ENCODE measurements around the gene POLR1G.
"Not testable (repeated sequence)": the region's sequence is repeated elsewhere in the genome, so short reads cannot be mapped to it uniquely, and the experiment has no call there.

The POLR1G gene

DNA sequence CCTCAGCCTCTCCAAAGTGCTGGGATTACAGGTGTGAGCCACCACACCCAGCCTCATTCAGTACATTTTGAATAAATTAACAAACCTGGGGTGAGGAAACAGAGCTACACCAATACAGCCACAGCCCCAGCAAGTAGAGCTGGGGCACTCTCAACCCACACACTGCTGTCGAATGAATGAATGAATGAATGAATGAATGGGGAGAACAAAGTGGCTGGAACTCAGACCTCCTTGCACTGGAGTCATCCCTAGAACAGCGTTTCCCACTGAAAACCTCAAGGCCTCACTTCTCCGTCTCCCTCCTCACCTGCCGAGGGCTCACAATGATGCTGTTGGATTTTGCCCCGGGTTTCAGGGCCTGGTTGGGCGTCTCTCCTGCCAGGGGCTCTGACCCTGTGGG is 14.4 kb downstream of the POLR1G start:
- no peak overlapping the region for H3K4me3 ChIP-seq (ENCODE audit: low read depth, low read length)
- in situ Hi-C loops (cut with HindIII; ENCODE audit: low sequenced_read_pairs) = no loop called here
- no peak for TF ChIP-seq CTCF (IDR thresholded peaks at IDR 0.05; ENCODE audit: low read depth, low read length)
- DNase-seq (ENCODE audit: low read depth, low spot score) = no peak

DNA sequence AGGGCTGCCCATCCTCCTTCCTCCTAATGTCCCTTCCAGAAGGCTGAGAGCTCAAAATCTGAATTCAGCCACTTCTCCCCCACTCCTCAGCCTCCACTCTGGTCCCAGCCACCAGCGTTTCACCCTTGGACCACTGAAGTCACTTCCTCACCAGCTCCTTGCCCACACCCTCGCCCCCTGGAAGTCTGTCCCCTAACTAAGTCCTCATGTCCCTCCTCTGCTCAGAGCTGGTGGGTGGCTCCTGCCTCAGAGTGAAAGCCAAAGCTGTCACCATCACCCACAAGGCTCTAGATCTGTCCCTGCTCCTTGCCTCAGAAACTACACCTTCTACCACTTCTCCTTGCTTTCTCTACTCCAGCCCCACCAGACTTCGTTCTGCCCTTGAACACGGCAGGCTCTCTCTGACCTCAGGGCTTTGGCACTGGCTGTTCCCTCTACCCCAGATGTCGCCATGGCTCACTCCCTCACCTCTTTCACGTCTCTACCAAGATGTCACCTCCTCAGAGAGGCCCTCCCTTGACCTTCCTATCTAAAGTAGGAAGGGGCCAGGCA is 15.6 kb downstream of the POLR1G start:
- in situ Hi-C loops (cut with HindIII; ENCODE audit: low sequenced_read_pairs) = no loop called here
- no peak for TF ChIP-seq CTCF (IDR thresholded peaks at IDR 0.05; ENCODE audit: low read depth, low read length)
- no peak for DNase-seq (ENCODE audit: low read depth, low spot score)
- H3K4me3 ChIP-seq (ENCODE audit: low read depth, low read length) = no peak overlapping the region

GRCh38 chr19:45423033-45423588 is 16.7 kb downstream of the POLR1G start:
- H3K4me3 ChIP-seq (ENCODE audit: low read depth, low read length) = peak overlapping the region; percentile 65
- in situ Hi-C loops (cut with HindIII; ENCODE audit: low sequenced_read_pairs) = no loop called here
- no peak for TF ChIP-seq CTCF (IDR thresholded peaks at IDR 0.05; ENCODE audit: low read depth, low read length)
- DNase-seq (ENCODE audit: low read depth, low spot score) = no peak

- in situ Hi-C loops (cut with HindIII; ENCODE audit: low sequenced_read_pairs) = no loop called here
- no peak for TF ChIP-seq CTCF (IDR thresholded peaks at IDR 0.05; ENCODE audit: low read depth, low read length)
- peak; percentile 95 for DNase-seq (ENCODE audit: low read depth, low spot score)
- H3K4me3 ChIP-seq (ENCODE audit: low read depth, low read length) = peak within 1 kb of the TSS; percentile 65
Measured at GRCh38 chr19:45423589-45424190, 17.2 kb downstream of the POLR1G start, which contains the start of gene ERCC1. Gene ERCC1 (minus strand): TSS chr19:45423917. CDS start chr19:45423374, 543 bp downstream.

DNA sequence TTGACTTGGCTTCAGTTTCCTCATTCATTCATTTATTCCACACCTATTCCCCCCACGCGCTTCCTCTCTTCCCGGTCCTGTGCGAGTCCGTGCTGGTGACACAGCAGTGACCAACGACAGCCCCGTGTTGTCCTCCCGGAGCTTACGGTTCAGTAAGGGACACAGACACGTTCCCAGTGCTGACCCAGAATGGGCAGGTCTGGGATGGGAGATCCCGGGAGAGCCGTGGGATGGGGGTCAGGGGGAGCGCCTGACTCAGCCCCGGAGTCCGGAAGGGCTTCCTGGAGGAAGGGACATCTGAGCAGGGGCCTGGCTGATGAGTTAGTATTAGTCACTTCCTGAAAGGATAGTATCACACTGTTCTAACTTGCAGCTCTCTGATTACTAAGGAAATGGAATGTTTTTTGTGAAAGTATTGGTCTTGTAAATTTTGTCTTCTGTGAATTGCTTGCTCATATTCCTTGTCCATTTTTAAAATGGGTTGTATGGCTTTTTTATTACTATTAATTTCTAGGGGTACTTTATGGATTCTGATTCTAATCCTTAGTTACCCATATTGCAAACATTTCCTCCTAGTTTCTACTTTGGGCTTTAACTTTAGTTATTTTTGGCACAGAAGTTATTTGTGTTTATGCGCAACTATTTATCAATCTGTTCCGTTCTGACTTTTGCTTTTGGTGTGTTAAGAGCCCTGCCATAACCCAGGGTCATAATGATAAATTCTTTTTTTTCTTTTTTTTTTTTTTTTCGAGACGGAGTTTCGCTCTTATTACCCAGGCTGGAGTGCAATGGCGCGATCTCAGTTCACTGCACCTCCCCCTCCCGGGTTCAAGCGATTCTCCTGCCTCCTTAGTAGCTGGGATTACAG is 18.0 kb downstream of the POLR1G start:
- no peak for TF ChIP-seq CTCF (IDR thresholded peaks at IDR 0.05; ENCODE audit: low read depth, low read length)
- in situ Hi-C loops (cut with HindIII; ENCODE audit: low sequenced_read_pairs) = no loop called here
- H3K4me3 ChIP-seq (ENCODE audit: low read depth, low read length) = peak overlapping the region; percentile 65
- DNase-seq (ENCODE audit: low read depth, low spot score) = peak; percentile 94

DNA sequence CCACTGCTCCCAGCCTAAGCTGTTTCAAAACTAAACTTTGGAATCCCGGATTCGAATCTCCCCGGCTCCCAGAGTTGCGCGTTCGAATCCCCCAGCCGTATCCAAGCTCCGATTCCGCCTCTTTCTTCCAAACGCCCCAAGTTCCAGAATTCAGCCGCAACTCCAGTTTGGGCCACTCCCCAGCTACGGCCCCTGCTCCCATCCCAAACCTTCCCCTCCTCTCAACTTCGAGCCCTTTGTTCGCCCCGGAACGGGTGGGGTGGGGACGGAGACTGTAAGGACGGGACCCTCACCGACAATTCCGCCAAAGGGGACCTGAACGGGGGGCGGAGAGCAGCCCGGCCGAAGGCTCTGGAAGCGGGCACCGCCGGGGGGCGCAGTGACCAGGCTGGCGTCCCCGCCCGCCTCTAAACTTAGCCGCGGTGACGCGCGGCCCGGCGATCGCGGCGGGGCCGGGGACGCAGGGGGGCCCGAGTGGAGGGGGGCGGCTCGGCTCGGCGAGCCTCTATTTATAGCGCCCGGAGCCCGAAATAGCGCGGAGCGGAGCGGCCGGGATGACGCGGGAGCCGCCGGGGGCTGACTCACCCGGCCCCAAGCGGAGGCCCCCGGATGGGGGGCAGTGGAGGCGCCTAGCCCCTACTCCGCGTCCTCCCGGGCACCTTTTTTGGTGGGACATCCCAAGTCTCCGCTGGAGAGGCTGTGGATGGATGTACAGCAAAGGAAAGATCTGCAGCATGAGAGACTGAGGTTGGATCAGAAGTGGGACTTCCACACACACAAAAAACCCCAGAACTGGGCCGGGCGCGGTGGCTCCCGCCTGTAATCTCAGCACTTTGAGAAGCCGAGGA is 22.2 kb downstream of the POLR1G start:
- DNase-seq (ENCODE audit: low read depth, low spot score) = peak; percentile 64
- TF ChIP-seq CTCF (IDR thresholded peaks at IDR 0.05; ENCODE audit: low read depth, low read length) = peak; percentile 61
- in situ Hi-C loops (cut with HindIII; ENCODE audit: low sequenced_read_pairs) = no loop called here
- peak overlapping the region; percentile 56 for H3K4me3 ChIP-seq (ENCODE audit: low read depth, low read length)

DNA sequence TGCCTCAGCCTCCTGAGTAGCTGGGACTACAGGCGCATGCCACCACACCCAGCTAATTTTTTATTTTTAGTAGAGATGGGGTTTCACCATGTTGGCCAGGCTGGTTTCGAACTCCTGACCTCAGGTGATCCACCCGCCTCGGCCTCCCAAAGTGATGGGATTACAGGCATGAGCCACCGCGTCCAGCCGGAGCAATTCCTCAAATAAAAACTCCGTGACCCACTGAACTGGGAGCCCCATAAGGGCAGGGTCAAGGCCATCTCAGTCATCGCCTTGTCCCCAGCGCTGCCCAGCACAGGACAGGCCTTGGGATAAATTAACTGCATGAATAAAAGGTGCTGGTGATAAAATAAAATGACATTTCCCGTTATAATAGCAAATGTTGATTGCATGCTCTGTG is 23.5 kb downstream of the POLR1G start:
- DNase-seq (ENCODE audit: low read depth, low spot score); in situ Hi-C loops (cut with HindIII; ENCODE audit: low sequenced_read_pairs); H3K4me3 ChIP-seq (ENCODE audit: low read depth, low read length): not testable (repeated sequence)

GRCh38 chr19:45431008-45431407 is 24.6 kb downstream of the POLR1G start:
- in situ Hi-C loops (cut with HindIII; ENCODE audit: low sequenced_read_pairs); DNase-seq (ENCODE audit: low read depth, low spot score); H3K4me3 ChIP-seq (ENCODE audit: low read depth, low read length): not testable (repeated sequence)

DNA sequence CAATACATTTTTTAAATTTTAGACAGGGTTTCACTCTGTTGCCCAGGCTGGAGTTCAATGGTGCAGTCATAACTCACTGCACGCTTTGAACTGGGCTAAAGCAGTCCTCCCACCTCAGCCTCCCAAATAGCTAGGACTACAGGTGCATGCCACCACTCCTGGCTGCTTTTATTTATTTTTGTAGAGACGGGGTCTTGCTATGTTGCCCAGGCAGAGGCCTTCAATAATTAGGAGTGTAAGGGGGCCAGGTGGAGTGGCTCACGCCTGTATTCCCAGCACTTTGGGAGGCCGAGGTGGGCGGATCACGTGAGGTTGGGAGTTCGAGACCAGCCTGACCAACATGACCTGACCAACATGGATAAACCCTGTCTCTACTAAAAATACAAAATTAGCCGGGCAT is 26.1 kb downstream of the POLR1G start:
- H3K4me3 ChIP-seq (ENCODE audit: low read depth, low read length); in situ Hi-C loops (cut with HindIII; ENCODE audit: low sequenced_read_pairs); DNase-seq (ENCODE audit: low read depth, low spot score): not testable (repeated sequence)
